Placental epithelial cell (primary cell): Measurements from ENCODE around the gene ZNF234. TPM values are rescaled to one million over a fixed set of nuclear protein-coding genes. Genes with fewer than 3 reads are reported as not detected.

ENCODE experiments used
- total RNA-seq: library from RNA; depleted of rRNA; stranded (reverse); fragments of >200 nt; gene quantifications from 2 replicates; pipeline ENCODE4 v1.2.3, GENCODE V29; 2012

Gene ZNF234
- total RNA-seq = 11.0 and 13.7 TPM in 2 replicates

DNA sequence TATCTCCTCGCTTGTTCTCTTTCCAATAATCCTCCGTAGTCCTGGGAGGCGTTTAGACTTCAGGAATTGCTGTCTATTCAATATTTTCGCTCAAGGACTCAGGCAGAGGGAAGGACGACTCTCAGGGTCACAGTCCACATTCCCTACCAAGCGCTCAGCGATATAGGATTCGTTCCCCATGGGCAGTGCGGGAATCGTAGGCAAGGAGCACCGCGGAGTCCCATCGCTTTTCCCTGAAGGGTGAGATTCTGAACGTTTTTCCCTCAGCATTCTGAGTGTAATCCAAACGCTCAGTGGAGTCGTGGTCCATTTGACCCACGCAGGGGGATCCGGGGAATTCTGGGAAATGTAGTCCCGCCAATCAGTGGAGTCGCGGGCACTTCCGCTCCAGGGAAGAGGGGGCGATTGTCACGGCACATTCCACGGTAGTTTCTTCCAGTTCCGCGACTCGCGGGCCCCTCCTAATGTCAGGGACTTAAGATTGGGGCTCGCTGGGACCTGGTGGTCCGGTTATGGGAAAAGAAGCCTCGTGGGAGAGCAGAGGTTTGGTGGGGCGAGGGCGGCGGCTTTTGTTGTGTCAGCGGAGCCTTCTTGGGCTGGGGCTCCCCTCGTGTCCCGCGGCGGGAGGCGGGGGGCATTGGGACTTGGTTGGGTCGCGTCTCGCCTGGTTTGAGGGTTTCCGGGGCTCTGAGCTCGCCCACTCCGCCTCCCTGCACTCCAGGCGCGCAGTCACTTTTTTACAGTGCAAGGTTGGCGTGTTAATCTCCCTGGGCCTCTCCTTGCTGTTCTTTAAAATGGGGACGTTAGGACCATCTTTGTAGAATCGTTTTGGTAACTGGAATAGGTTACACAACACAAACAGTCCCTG, at the start of gene ZNF234:
ZNF234 (plus strand) TSS at position 364 of the 868 bp plus-strand sequence. CDS start 3,079 bp downstream, outside the sequence.

DNA sequence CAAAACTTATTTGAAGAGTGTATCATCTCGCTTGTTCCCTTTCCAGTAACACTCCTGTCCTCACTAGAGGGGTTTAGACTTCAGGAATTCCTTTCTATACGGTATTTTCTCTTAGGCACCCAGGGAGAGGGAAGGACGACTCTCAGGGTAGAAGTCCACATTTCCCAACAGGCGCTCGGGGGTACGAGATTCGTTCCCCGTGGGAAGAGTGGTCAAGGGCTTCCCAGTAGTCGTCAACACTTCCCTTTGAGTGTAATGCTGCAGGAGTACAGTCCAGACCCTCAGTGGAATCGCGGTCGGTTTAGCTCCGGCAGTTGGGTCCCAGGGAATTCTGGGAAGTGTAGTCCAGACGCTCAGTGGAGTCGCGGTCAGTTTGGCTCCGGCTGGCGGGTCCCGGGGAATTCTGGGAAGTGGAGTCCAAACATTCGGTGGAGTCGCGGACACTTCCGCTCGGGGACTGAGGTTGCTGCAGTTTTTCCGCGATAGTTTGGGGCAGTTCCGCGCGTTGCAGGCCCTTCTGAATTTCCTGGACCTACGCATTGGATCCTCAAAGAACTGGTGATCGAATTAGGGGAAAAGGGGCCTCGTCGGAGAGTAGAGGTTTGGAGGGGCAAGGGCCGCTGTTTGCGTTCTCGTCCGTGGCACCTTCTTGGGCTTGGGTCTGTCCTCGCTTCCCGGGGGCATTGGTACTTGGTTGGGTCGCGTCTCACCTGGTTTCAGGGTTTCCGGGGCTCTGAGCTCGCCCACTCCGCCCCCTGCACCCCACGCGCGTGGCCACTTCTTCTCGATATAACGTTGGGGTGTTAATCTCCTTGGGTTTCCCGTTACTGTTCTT, 47.2 kb upstream of the ZNF234 start, which contains the start of gene ZNF224:
ZNF224 (plus strand) TSS at position 431 of the 835 bp plus-strand sequence. CDS start 3,513 bp downstream, outside the sequence.

DNA sequence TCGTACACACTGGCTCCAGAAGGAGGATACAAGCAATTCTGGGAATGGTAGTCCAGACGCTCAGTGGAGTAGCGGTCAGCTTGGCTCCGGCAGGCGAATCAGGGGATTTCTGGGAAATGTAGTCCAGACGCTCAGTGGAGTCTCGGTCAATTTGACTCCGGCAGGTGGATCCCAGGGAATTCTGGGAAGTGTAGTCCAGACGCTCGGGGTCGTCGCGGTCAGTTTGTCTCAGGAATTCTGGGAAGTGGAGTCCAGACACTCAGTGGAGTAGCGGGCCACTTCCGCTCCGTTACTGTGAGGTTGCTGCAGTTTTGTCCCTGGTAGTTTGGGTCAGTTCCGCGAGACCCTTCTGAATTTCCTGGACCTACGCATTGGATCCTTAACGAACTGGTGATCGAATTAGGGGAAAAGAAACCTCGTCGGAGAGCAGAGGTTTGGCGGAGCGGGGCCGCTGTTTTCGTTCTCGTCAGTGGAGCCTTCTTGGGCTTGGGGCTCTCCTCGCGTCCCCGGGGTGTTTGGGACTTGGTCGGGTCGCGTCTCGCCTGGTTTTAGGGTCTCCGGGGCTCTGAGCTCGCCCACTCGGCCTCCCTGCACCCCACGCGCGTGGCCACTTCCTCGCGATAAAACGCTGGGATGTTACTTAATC, 28.1 kb upstream of the ZNF234 start, which contains the start of gene ZNF225:
ZNF225 (plus strand) TSS at position 262 of the 646 bp plus-strand sequence. CDS start 2,429 bp downstream, outside the sequence.

DNA sequence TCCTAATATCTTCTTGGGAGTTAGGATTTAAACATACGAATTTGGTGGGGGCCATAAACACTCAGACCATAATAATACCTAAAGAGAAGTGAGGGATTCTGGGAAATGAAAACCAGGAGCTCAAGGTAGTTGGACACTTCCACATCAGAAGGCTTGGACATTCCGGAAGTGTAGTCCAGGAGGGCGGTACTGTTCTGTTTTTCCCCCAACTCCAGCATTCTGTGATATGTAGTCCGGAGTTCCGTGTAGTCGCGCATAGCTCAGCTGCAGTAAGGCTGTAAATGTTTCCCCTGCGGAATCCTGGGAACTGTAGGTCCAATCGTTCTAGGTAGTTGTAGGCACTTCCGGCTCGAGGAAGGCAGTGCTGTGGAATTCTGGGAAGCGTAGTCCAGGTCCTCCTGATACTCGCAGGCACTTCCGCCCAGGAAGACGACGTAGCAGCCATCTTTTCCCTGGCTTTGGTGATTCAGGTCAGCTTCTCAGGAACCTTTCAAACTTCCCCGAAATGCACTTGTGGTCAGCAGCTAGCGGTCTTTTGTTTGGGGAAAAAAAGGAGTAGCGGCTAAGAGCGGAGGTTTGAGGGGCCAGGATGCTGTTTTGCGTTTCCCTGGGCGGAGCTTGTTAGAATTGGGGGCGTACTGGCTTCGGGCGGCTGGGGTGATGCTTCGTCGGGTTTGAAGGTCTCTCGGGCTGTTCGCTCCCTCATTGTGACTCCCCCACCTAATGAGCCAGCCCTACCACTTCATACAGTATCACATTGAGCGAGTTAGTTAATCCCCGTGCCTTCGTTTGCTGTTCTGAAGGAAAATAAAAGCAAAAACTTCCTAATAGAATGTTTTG, 23.5 kb downstream of the ZNF234 start, which contains the start of gene ZNF226:
ZNF226 (plus strand) TSS at position 428 of the 840 bp plus-strand sequence. CDS start 4,981 bp downstream, outside the sequence.

Other genes with a start within 250 kb of the ZNF234 start
- 14.3 and 18.1 TPM in 2 replicates for gene ZNF45, start 206.3 kb upstream of the ZNF234 start, total RNA-seq
- 7.0 and 7.9 TPM in 2 replicates for gene ZNF221, start 190.3 kb upstream of the ZNF234 start, total RNA-seq
- gene ZNF155, start 157.4 kb upstream of the ZNF234 start, total RNA-seq = 6.3 and 7.1 TPM in 2 replicates
- gene ZNF230, start 138.6 kb upstream of the ZNF234 start, total RNA-seq = 3.6 and 7.1 TPM in 2 replicates
- gene ZNF222, start 116.2 kb upstream of the ZNF234 start, total RNA-seq = 4.3 and 6.0 TPM in 2 replicates
- 7.5 and 7.9 TPM in 2 replicates for gene ZNF223, start 89.5 kb upstream of the ZNF234 start, total RNA-seq
- 4.8 and 5.1 TPM in 2 replicates for gene ZNF284, start 69.4 kb upstream of the ZNF234 start, total RNA-seq
- gene ZNF224, start 47.2 kb upstream of the ZNF234 start, total RNA-seq = 26.7 and 40.0 TPM in 2 replicates
- 4.4 and 8.6 TPM in 2 replicates for gene ZNF225, start 28.2 kb upstream of the ZNF234 start, total RNA-seq
- 12.0 and 26.7 TPM in 2 replicates for gene ZNF226, start 23.5 kb downstream of the ZNF234 start, total RNA-seq
- gene ZNF227, start 71.0 kb downstream of the ZNF234 start, total RNA-seq = 12.0 and 23.2 TPM in 2 replicates
- 0.39 TPM in 1 of 2 replicates, not detected in the other for gene ZNF233, start 118.3 kb downstream of the ZNF234 start, total RNA-seq
- gene ZNF235, start 163.5 kb downstream of the ZNF234 start, total RNA-seq = 5.5 and 8.2 TPM in 2 replicates
- 4.3 and 7.9 TPM in 2 replicates for gene ZNF112, start 215.1 kb downstream of the ZNF234 start, total RNA-seq